HuH-7.5 (cell line): ENCODE measurements around the gene UGT8.
"Not testable (repeated sequence)": the region's sequence is repeated elsewhere in the genome, so short reads cannot be mapped to it uniquely, and the experiment has no call there.

ENCODE experiments used
- DNase-seq: peaks from one replicate; pipeline ENCODE4 v3.0.0; 2011; ENCODE audit warnings: low spot score

Gene UGT8

DNA sequence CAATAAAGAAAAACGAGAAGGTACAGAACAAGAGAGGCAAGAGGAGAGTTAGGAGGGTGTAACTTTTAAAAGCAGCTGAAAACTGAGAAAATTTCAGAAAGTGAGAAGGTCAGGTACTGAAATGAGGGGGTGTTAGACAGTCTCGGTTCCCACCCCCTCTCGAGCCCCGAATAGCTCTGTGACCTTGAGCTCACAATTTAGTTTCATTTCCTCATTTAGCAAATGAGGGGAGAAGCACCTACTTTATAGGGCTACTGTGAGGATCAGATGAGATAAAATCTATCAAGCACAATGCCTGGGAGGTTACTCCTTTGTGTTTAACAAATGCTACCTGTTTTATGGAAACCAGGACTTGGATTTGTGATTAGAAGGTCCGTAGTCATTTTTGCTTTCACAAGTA is 4.9 kb downstream of the UGT8 start:
- DNase-seq = no peak

DNA sequence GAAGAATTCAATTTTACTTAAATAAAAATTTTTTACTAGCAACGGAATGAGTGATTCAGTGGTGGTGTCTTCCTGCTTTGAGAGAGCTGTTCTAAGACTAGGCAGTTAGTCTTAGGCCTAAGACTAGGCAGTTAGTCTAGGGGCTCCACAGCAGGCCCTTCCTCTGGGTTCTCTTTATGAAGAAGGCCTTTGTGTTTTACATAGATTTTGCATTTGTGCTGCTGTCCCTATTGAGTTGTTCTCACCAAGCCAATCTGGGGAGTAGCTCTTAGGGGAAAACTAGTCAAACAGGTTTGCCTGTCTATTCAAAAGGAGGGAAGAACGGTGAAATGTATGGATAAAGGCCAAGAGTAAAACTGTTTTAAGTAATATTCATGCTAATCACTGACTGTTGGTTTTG is 7.6 kb downstream of the UGT8 start:
- DNase-seq = no peak

DNA sequence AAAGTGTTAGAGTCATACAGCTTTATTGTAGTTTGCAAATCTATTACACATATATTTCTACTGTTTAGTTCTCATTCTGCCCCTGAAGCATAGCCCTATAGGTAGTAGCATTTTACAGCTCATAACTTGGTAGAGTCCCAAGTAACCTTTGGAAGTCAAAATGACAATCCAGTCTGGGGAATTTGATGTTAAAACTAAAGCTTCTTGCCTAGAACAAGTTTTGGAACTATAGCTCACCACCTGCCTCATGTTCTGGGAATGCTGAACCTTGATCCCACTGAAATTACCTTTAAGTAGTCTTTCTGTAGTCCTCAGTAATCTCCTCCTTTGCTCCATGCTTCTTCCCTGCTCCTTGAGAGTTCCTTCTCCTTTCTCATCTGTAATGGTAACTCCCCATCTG is 8.4 kb downstream of the UGT8 start:
- DNase-seq = no peak

DNA sequence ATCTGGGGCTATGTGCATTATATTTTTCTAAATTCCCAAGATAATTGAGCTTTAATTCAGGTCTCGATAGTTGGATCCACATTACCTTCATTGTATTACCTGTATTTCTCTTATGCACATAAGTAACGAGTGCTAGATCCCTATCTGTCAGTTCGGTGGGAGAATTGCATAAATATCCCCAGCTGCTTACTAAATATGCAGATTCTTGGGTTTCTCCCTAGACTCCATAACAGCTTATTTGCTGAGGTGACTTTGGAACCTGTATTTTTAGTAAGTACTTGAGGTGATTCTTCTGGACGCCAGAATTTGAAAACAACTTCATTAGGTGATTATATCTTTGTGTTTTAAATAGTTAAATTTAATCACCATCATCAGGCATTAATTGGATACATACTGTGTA is 15.0 kb downstream of the UGT8 start:
- DNase-seq = no peak

DNA sequence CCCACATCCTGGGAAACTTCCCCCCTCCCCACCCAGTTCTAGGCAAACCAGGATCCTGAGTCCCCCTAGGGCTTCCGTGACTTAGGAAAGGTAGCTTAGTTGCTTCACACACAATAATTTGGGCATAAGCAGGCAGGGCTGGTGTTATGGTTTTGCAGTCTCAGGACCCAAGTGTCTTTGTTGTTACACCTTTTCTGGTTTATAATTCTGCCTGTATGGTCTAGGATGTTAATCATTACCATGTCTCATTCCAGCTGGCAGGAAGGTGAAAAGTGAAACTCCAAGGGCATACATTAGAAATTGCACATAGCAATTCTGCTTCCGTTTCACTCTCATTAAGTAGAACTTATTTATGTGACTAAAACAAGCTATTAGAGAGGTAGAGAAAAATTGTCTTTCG is 16.8 kb downstream of the UGT8 start:
- DNase-seq = peak; percentile 11

GRCh38 chr4:114616036-114616435 is 17.4 kb downstream of the UGT8 start:
- DNase-seq = not testable (repeated sequence)

- no peak for DNase-seq
Measured at GRCh38 chr4:114626196-114626595, 27.6 kb downstream of the UGT8 start.

- no peak for DNase-seq
Measured at GRCh38 chr4:114636192-114636935, 37.8 kb downstream of the UGT8 start.

GRCh38 chr4:114642173-114642780 is 43.7 kb downstream of the UGT8 start:
- DNase-seq = no peak

DNA sequence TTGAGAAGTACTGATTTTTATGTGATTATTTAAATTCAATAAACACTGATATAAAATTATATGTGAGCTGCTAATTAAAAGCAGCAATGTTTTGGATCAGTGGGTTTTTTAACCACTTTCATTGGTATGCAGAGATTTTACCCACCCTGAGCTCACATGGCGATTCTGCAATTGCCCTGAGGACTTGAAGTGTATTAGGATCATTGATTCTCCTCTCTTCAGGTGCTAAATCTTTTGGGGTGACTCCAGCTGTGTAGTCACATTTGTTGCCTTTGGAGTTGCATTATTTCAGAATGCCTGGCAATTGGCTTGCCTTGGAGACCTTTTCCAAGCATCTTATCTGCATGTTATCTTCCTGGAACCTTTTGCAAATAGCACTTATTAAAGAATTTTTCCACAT is 51.3 kb downstream of the UGT8 start:
- no peak for DNase-seq

- no peak for DNase-seq
Measured at GRCh38 chr4:114653675-114654074, 55.1 kb downstream of the UGT8 start.

DNA sequence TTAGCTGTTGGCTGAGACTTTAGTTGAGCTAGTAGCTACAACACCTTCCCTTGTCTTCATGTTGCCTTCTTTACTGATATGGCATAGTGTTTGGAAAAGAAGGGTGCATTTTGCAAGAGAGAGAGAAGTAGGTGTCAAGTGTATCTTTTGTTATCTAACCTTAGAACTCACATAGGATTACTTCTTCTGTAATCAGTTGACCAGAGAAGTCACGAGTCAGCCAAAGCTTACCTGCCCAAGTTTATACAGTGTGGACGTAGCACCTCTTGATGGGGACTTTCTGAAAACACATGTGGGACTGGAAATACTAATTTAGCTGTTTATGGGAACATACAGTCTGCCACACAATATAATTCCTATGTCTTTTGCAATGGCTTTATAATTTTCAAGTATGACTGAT is 56.0 kb downstream of the UGT8 start:
- DNase-seq = no peak

GRCh38 chr4:114658179-114658578 is 59.6 kb downstream of the UGT8 start:
- no peak for DNase-seq

DNA sequence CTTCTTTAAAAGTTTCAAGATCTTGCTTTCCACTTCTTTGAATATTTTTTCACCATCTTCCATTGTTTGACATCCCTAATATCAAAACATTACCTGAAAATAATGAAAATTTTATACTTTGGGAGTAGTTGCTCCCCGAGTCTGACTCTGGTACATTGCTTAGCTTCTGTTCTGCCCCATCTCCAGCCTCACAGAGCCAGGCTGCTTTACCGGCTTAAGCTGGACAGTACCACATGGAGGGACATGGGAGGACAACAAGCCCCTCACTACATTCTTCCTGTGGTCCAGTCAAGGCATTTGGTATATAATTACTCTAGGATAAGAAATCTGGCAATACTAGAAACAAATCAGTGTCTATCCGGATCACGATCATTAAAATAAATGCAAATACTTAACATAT is 60.2 kb downstream of the UGT8 start:
- DNase-seq = no peak

- peak; percentile 25 for DNase-seq
Measured at GRCh38 chr4:114659386-114660008, 60.9 kb downstream of the UGT8 start.

GRCh38 chr4:114663083-114663482 is 64.5 kb downstream of the UGT8 start:
- no peak for DNase-seq

- no peak for DNase-seq
Measured at GRCh38 chr4:114668577-114668976, 70.0 kb downstream of the UGT8 start.

- not testable (repeated sequence) for DNase-seq
Measured at GRCh38 chr4:114670733-114671132, 72.1 kb downstream of the UGT8 start.

- no peak for DNase-seq
Measured at GRCh38 chr4:114673306-114673705, 74.7 kb downstream of the UGT8 start.

GRCh38 chr4:114674080-114674479 is 75.5 kb downstream of the UGT8 start:
- DNase-seq = no peak

GRCh38 chr4:114677346-114677979 is 78.9 kb downstream of the UGT8 start:
- DNase-seq = no peak

DNA sequence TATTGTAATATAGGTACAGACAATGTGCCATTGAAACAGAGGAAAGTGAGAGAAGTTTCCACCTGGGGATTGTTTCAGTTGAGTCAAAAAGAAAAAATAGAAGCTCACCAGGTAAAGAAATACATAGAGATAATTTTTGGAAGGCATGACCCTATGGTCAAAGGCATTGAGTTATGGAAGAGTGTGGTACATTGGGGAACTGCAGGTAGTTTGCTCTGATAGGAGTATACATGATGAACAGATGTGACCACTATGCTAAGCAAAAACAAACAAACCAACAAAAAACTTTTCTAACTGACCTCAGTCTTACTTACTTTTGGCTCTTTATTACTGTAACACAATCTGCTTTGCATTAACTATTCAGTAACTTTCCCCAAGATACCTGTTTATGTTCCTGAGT is 85.9 kb downstream of the UGT8 start:
- no peak for DNase-seq

- DNase-seq = no peak
Measured at GRCh38 chr4:114688059-114688458, 89.5 kb downstream of the UGT8 start.
